Transverse colon (tissue), 4 donors: ENCODE results near the gene LIN37.

Source experiments
- CTCF ChIP-seq, 5 experiments: fragments of 200-600 bp in 3 of 5; fragments of 450-650 bp in 2 of 5; sonication (generic) in 3 of 5; IDR thresholded peaks; 1 replicate in 2 of 5; 2 replicates in 3 of 5; pipeline ENCODE4 v1.5.1; 2016 to 2017; ENCODE audit warnings: antibody characterized with exemption in 5 of 5, inconsistent platforms in 3 of 5, mild to moderate bottlenecking in 2 of 5, moderate library complexity in 1 of 5
- POLR2A ChIP-seq: fragments of 450-650 bp; IDR thresholded peaks from one replicate; pipeline ENCODE4 v1.6.1; 2016; ENCODE audit warnings: antibody characterized with exemption, mild to moderate bottlenecking, moderate library complexity
- POLR2AphosphoS5 ChIP-seq, 3 donors: sonication (generic); formaldehyde crosslinking; IDR thresholded peaks; one replicate each; pipeline ENCODE4 v1.6.1; 2016; ENCODE audit warnings: antibody characterized with exemption in 3 of 3

GRCh38 chr19:35785339-35785627 lies 36.9 kb downstream of the LIN37 start:
- no peak for TF ChIP-seq POLR2AphosphoS5 (IDR thresholded peaks at IDR 0.05)
- no peak for TF ChIP-seq CTCF (IDR thresholded peaks at IDR 0.05)
- no peak for TF ChIP-seq POLR2A
